Amniotic epithelial cell (primary cell): ENCODE results near the gene PKHD1.
A peak's percentile ranks its signal among the peaks of the same experiment; 100 is the strongest.

Experiments used
- DNase-seq: peaks from one replicate; pipeline ENCODE4 v3.0.0-alpha.2; 2010; ENCODE audit warnings: low read depth

Gene PKHD1

GRCh38 chr6:52087498-52087999 lies at the start of gene PKHD1:
Gene PKHD1 (minus strand): TSS chr6:52087613. CDS start chr6:52084933, 2,680 bp downstream.
- DNase-seq, result peak; percentile 1

GRCh38 chr6:52136934-52137467 lies 49.6 kb upstream of the PKHD1 start:
- DNase-seq, result no peak

GRCh38 chr6:52136055-52136454 lies 48.6 kb upstream of the PKHD1 start:
- DNase-seq, result no peak

- no peak for DNase-seq
These were observed 47.8 kb upstream of the PKHD1 start for GRCh38 chr6:52135217-52135616.

- no peak for DNase-seq
These were observed 46.6 kb upstream of the PKHD1 start for GRCh38 chr6:52134011-52134410.

GRCh38 chr6:52133324-52133723 lies 45.9 kb upstream of the PKHD1 start:
- DNase-seq, result no peak

- DNase-seq, result no peak
These were observed 44.9 kb upstream of the PKHD1 start for GRCh38 chr6:52132292-52132691.

- no peak for DNase-seq
These were observed 43.0 kb upstream of the PKHD1 start for GRCh38 chr6:52130440-52130839.

- DNase-seq, result no peak
These were observed 40.5 kb upstream of the PKHD1 start for GRCh38 chr6:52127957-52128356.

GRCh38 chr6:52126231-52126630 lies 38.8 kb upstream of the PKHD1 start:
- no peak for DNase-seq

GRCh38 chr6:52125572-52125971 lies 38.2 kb upstream of the PKHD1 start:
- DNase-seq, result no peak

- no peak for DNase-seq
These were observed 37.7 kb upstream of the PKHD1 start for GRCh38 chr6:52125139-52125538.

GRCh38 chr6:52124126-52125121 lies 37.0 kb upstream of the PKHD1 start:
- no peak for DNase-seq

GRCh38 chr6:52123251-52123650 lies 35.8 kb upstream of the PKHD1 start:
- DNase-seq, result no peak

GRCh38 chr6:52117352-52117751 lies 29.9 kb upstream of the PKHD1 start:
- no peak for DNase-seq

GRCh38 chr6:52116605-52116948 lies 29.2 kb upstream of the PKHD1 start:
- DNase-seq, result no peak

GRCh38 chr6:52115891-52116604 lies 28.6 kb upstream of the PKHD1 start:
- DNase-seq, result no peak

GRCh38 chr6:52115145-52115741 lies 27.8 kb upstream of the PKHD1 start:
- DNase-seq, result no peak

- DNase-seq, result no peak
These were observed 21.8 kb upstream of the PKHD1 start for GRCh38 chr6:52109171-52109571.

- no peak for DNase-seq
These were observed 20.7 kb upstream of the PKHD1 start for GRCh38 chr6:52108128-52108527.

- DNase-seq, result no peak
These were observed 19.6 kb upstream of the PKHD1 start for GRCh38 chr6:52106994-52107393.

- DNase-seq, result no peak
These were observed 17.6 kb upstream of the PKHD1 start for GRCh38 chr6:52104979-52105378.
